Measurements from ENCODE around the gene DCBLD2.

DCBLD2 gene

GRCh38 chr3:98829246-98829832 lies 72.2 kb downstream of the DCBLD2 start:
- Mint-ChIP-seq H3K9me3 (peaks cover 6% of the 10 kb centered on the region), H3K4me1 (ENCODE audit: low read depth) (no peaks in the 10 kb centered on the region), H3K36me3 (ENCODE audit: low read depth) (no peaks in the 10 kb centered on the region), H3K27ac (no peak overlapping the region), H3K4me3 (no peak overlapping the region), H3K27me3 (ENCODE audit: low read depth) (no peaks in the 10 kb centered on the region)

GRCh38 chr3:98827221-98827920 lies 74.1 kb downstream of the DCBLD2 start:
- Mint-ChIP-seq H3K4me3 (no peak overlapping the region), H3K27ac (no peak overlapping the region), H3K36me3 (ENCODE audit: low read depth) (no peaks in the 10 kb centered on the region), H3K4me1 (ENCODE audit: low read depth) (no peaks in the 10 kb centered on the region), H3K9me3 (no peaks in the 10 kb centered on the region), H3K27me3 (ENCODE audit: low read depth) (no peaks in the 10 kb centered on the region)

GRCh38 chr3:98826126-98826525 lies 75.4 kb downstream of the DCBLD2 start:
- no peaks in the 10 kb centered on the region for H3K4me1 Mint-ChIP-seq (ENCODE audit: low read depth)
- H3K27me3 Mint-ChIP-seq (ENCODE audit: low read depth) = no peaks in the 10 kb centered on the region
- H3K9me3 Mint-ChIP-seq = no peaks in the 10 kb centered on the region
- H3K4me3 Mint-ChIP-seq = no peak overlapping the region
- H3K27ac Mint-ChIP-seq = no peak overlapping the region
- no peaks in the 10 kb centered on the region for H3K36me3 Mint-ChIP-seq (ENCODE audit: low read depth)

GRCh38 chr3:98824256-98824655 lies 77.2 kb downstream of the DCBLD2 start:
- Mint-ChIP-seq H3K4me3 (no peak overlapping the region), H3K27me3 (ENCODE audit: low read depth) (no peaks in the 10 kb centered on the region), H3K4me1 (ENCODE audit: low read depth) (no peaks in the 10 kb centered on the region), H3K27ac (no peak overlapping the region), H3K9me3 (no peaks in the 10 kb centered on the region), H3K36me3 (ENCODE audit: low read depth) (no peaks in the 10 kb centered on the region)

GRCh38 chr3:98823791-98824190 lies 77.7 kb downstream of the DCBLD2 start:
- Mint-ChIP-seq H3K9me3 (no peaks in the 10 kb centered on the region), H3K27me3 (ENCODE audit: low read depth) (no peaks in the 10 kb centered on the region), H3K4me1 (ENCODE audit: low read depth) (no peaks in the 10 kb centered on the region), H3K27ac (no peak overlapping the region), H3K4me3 (no peak overlapping the region), H3K36me3 (ENCODE audit: low read depth) (no peaks in the 10 kb centered on the region)

GRCh38 chr3:98821063-98821462 lies 80.4 kb downstream of the DCBLD2 start:
- H3K36me3 Mint-ChIP-seq (ENCODE audit: low read depth) = no peaks in the 10 kb centered on the region
- no peaks in the 10 kb centered on the region for H3K27me3 Mint-ChIP-seq (ENCODE audit: low read depth)
- no peaks in the 10 kb centered on the region for H3K9me3 Mint-ChIP-seq
- H3K27ac Mint-ChIP-seq = no peak overlapping the region
- H3K4me1 Mint-ChIP-seq (ENCODE audit: low read depth) = peaks cover 2% of the 10 kb centered on the region
- no peak overlapping the region for H3K4me3 Mint-ChIP-seq

GRCh38 chr3:98817547-98818041 lies 83.9 kb downstream of the DCBLD2 start:
- Mint-ChIP-seq H3K9me3 (no peaks in the 10 kb centered on the region), H3K4me1 (ENCODE audit: low read depth) (peaks cover 2% of the 10 kb centered on the region), H3K4me3 (no peak overlapping the region), H3K36me3 (ENCODE audit: low read depth) (no peaks in the 10 kb centered on the region), H3K27ac (no peak overlapping the region), H3K27me3 (ENCODE audit: low read depth) (no peaks in the 10 kb centered on the region)

GRCh38 chr3:98814817-98815420 lies 86.6 kb downstream of the DCBLD2 start:
- Mint-ChIP-seq H3K27me3 (ENCODE audit: low read depth) (no peaks in the 10 kb centered on the region), H3K36me3 (ENCODE audit: low read depth) (no peaks in the 10 kb centered on the region), H3K9me3 (no peaks in the 10 kb centered on the region), H3K4me3 (no peak overlapping the region), H3K27ac (no peak overlapping the region), H3K4me1 (ENCODE audit: low read depth) (peaks cover 2% of the 10 kb centered on the region)

- Mint-ChIP-seq H3K4me3 (no peak overlapping the region), H3K4me1 (ENCODE audit: low read depth) (peaks cover 2% of the 10 kb centered on the region), H3K27me3 (ENCODE audit: low read depth) (no peaks in the 10 kb centered on the region), H3K27ac (no peak overlapping the region), H3K36me3 (ENCODE audit: low read depth) (no peaks in the 10 kb centered on the region), H3K9me3 (no peaks in the 10 kb centered on the region)
Observed at GRCh38 chr3:98812851-98813374, 88.6 kb downstream of the DCBLD2 start.

GRCh38 chr3:98811048-98811447 lies 90.4 kb downstream of the DCBLD2 start:
- no peak overlapping the region for H3K4me3 Mint-ChIP-seq
- no peaks in the 10 kb centered on the region for H3K36me3 Mint-ChIP-seq (ENCODE audit: low read depth)
- H3K27ac Mint-ChIP-seq = no peak overlapping the region
- H3K27me3 Mint-ChIP-seq (ENCODE audit: low read depth) = no peaks in the 10 kb centered on the region
- H3K9me3 Mint-ChIP-seq = no peaks in the 10 kb centered on the region
- peaks cover 2% of the 10 kb centered on the region for H3K4me1 Mint-ChIP-seq (ENCODE audit: low read depth)

GRCh38 chr3:98809557-98809956 lies 91.9 kb downstream of the DCBLD2 start:
- H3K4me1 Mint-ChIP-seq (ENCODE audit: low read depth) = peaks cover 2% of the 10 kb centered on the region
- H3K27me3 Mint-ChIP-seq (ENCODE audit: low read depth) = no peaks in the 10 kb centered on the region
- H3K27ac Mint-ChIP-seq = no peak overlapping the region
- no peaks in the 10 kb centered on the region for H3K36me3 Mint-ChIP-seq (ENCODE audit: low read depth)
- no peaks in the 10 kb centered on the region for H3K9me3 Mint-ChIP-seq
- H3K4me3 Mint-ChIP-seq = no peak overlapping the region

- H3K27me3 Mint-ChIP-seq (ENCODE audit: low read depth) = no peaks in the 10 kb centered on the region
- H3K9me3 Mint-ChIP-seq = no peaks in the 10 kb centered on the region
- no peaks in the 10 kb centered on the region for H3K36me3 Mint-ChIP-seq (ENCODE audit: low read depth)
- no peak overlapping the region for H3K4me3 Mint-ChIP-seq
- H3K4me1 Mint-ChIP-seq (ENCODE audit: low read depth) = peaks cover 2% of the 10 kb centered on the region
- H3K27ac Mint-ChIP-seq = no peak overlapping the region
Observed at GRCh38 chr3:98808071-98808470, 93.4 kb downstream of the DCBLD2 start.

GRCh38 chr3:98807561-98807960 lies 93.9 kb downstream of the DCBLD2 start:
- no peak overlapping the region for H3K27ac Mint-ChIP-seq
- no peaks in the 10 kb centered on the region for H3K36me3 Mint-ChIP-seq (ENCODE audit: low read depth)
- no peaks in the 10 kb centered on the region for H3K9me3 Mint-ChIP-seq
- H3K4me3 Mint-ChIP-seq = no peak overlapping the region
- peaks cover 2% of the 10 kb centered on the region for H3K4me1 Mint-ChIP-seq (ENCODE audit: low read depth)
- H3K27me3 Mint-ChIP-seq (ENCODE audit: low read depth) = no peaks in the 10 kb centered on the region

GRCh38 chr3:98807011-98807410 lies 94.5 kb downstream of the DCBLD2 start:
- Mint-ChIP-seq H3K9me3 (no peaks in the 10 kb centered on the region), H3K4me1 (ENCODE audit: low read depth) (peaks cover 2% of the 10 kb centered on the region), H3K27ac (no peak overlapping the region), H3K4me3 (no peak overlapping the region), H3K27me3 (ENCODE audit: low read depth) (no peaks in the 10 kb centered on the region), H3K36me3 (ENCODE audit: low read depth) (no peaks in the 10 kb centered on the region)

GRCh38 chr3:98806521-98806920 lies 95.0 kb downstream of the DCBLD2 start:
- Mint-ChIP-seq H3K27ac (no peak overlapping the region), H3K9me3 (no peaks in the 10 kb centered on the region), H3K36me3 (ENCODE audit: low read depth) (no peaks in the 10 kb centered on the region), H3K4me3 (no peak overlapping the region), H3K4me1 (ENCODE audit: low read depth) (peaks cover 2% of the 10 kb centered on the region), H3K27me3 (ENCODE audit: low read depth) (no peaks in the 10 kb centered on the region)

All from T-helper 1 cell treated with Interleukin-12 subunit alpha and Interleukin-12 subunit beta and Interleukin-4 antibody, amounts not matched to agents 30 μg/mL and 1 μg/mL, for 36 hours (primary cell).